ENCODE results near the gene EPRS1. TPM values are rescaled to one million over a fixed set of nuclear protein-coding genes. Genes with fewer than 3 reads are reported as not detected.

EPRS1 gene
- total and polyA plus RNA-seq, 4 donors = 20.4 to 59.3 (median 39.2) TPM

- DNase-seq (ENCODE audit: low spot score) = no peak
- no peak overlapping the region for H3K4me3 ChIP-seq (ENCODE audit: low read depth in 1 of 3, low read length in 3 of 3)
- 98% methylated on average over 3 of the region's 3 CpGs for WGBS
- H3K36me3 ChIP-seq (ENCODE audit: control insufficient read depth in 4 of 4, insufficient read depth in 3 of 4, low read depth in 1 of 4, low read length in 3 of 4) = peaks cover 2 to 43% (median 33%) of the 10 kb centered on the region in 4 donors
- no peak overlapping the region for H3K27ac ChIP-seq (ENCODE audit: low read depth in 1 of 2, low read length in 2 of 2)
- H3K4me1 ChIP-seq (ENCODE audit: control insufficient read depth in 4 of 4, insufficient read depth in 4 of 4, low read length in 3 of 4) = no peaks in the 10 kb centered on the region
- no peak overlapping the region for H3K9ac ChIP-seq (ENCODE audit: low read depth in 1 of 2, low read length in 2 of 2)
- no peak for TF ChIP-seq RAD21 (IDR thresholded peaks at IDR 0.05)
- no peak for TF ChIP-seq RXRA (IDR thresholded peaks at IDR 0.05)
- no peak for TF ChIP-seq FOXA2 (IDR thresholded peaks at IDR 0.05)
- no peak for TF ChIP-seq FOXA1 (IDR thresholded peaks at IDR 0.05)
- TF ChIP-seq SP1 (IDR thresholded peaks at IDR 0.05) = no peak
- H3K27me3 ChIP-seq (ENCODE audit: control insufficient read depth in 4 of 4, insufficient read depth in 4 of 4, low read length in 3 of 4) = no peaks in the 10 kb centered on the region
- H3K9me3 ChIP-seq (ENCODE audit: control insufficient read depth in 4 of 4, low read length in 3 of 4) = no peaks in the 10 kb centered on the region
Measured at GRCh38 chr1:220067269-220068204, 21.2 kb upstream of the EPRS1 start.

- H3K36me3 ChIP-seq (ENCODE audit: control insufficient read depth in 4 of 4, insufficient read depth in 3 of 4, low read depth in 1 of 4, low read length in 3 of 4) = peaks cover 2 to 50% (median 34%) of the 10 kb centered on the region in 4 donors
- 98% methylated on average over 6 of the region's 6 CpGs for WGBS
- DNase-seq (ENCODE audit: low spot score) = no peak
Measured at GRCh38 chr1:220062629-220063028, 16.3 kb upstream of the EPRS1 start.

More at GRCh38 chr1:220062629-220063028, 16.3 kb upstream of the EPRS1 start:
- no peaks in the 10 kb centered on the region for H3K27me3 ChIP-seq (ENCODE audit: control insufficient read depth in 4 of 4, insufficient read depth in 4 of 4, low read length in 3 of 4)
- H3K9ac ChIP-seq (ENCODE audit: low read depth in 1 of 2, low read length in 2 of 2) = no peak overlapping the region
- no peaks in the 10 kb centered on the region for H3K9me3 ChIP-seq (ENCODE audit: control insufficient read depth in 4 of 4, low read length in 3 of 4)
- no peak for TF ChIP-seq RAD21 (IDR thresholded peaks at IDR 0.05)
- no peak for TF ChIP-seq SP1 (IDR thresholded peaks at IDR 0.05)
- TF ChIP-seq RXRA (IDR thresholded peaks at IDR 0.05) = no peak
- TF ChIP-seq YY1 (IDR thresholded peaks at IDR 0.05) = no peak
- TF ChIP-seq FOXA2 (IDR thresholded peaks at IDR 0.05) = no peak
- TF ChIP-seq ZBTB33 (IDR thresholded peaks at IDR 0.05) = no peak
- no peak for TF ChIP-seq HNF4G (IDR thresholded peaks at IDR 0.05)
- no peak for TF ChIP-seq JUND (IDR thresholded peaks at IDR 0.05)
- TF ChIP-seq HNF4A (conservative IDR thresholded peaks at IDR 0.05) = no peak
- TF ChIP-seq ATF3 (IDR thresholded peaks at IDR 0.05) = no peak
- TF ChIP-seq NR2F2 (IDR thresholded peaks at IDR 0.05) = no peak
- TF ChIP-seq REST (IDR thresholded peaks at IDR 0.05) = no peak
- no peak for TF ChIP-seq EGR1 (IDR thresholded peaks at IDR 0.05; ENCODE audit: low read depth in 2 of 2)
- no peak for TF ChIP-seq TAF1 (conservative IDR thresholded peaks at IDR 0.05)
- TF ChIP-seq GABPA (IDR thresholded peaks at IDR 0.05 in 1 of 2, conservative IDR thresholded peaks at IDR 0.05 in 1 of 2) = no peak
- TF ChIP-seq MAX (IDR thresholded peaks at IDR 0.05) = no peak
- H3K4me3 ChIP-seq (ENCODE audit: low read depth in 1 of 3, low read length in 3 of 3) = no peak overlapping the region
- H3K27ac ChIP-seq (ENCODE audit: low read depth in 1 of 2, low read length in 2 of 2) = no peak overlapping the region
- no peaks in the 10 kb centered on the region for H3K4me1 ChIP-seq (ENCODE audit: control insufficient read depth in 4 of 4, insufficient read depth in 4 of 4, low read length in 3 of 4)

Measured in liver (tissue), 9 donors.